HEK293T (cell line): Measurements from ENCODE around the gene OR2T29.
"Not testable (repeated sequence)": the region's sequence is repeated elsewhere in the genome, so short reads cannot be mapped to it uniquely, and the experiment has no call there.

ENCODE experiments used
- CTCF ChIA-PET: fragments of 350-600 bp; formaldehyde crosslinking; extraction: SDS; loops from one replicate; lab custom pipeline; 2021; ENCODE audit warnings: antibody characterized with exemption, inconsistent platforms; lab: Yijun Ruan, JAX
- POLR2A ChIA-PET: fragments of 350-600 bp; formaldehyde crosslinking; extraction: SDS; loops from one replicate; lab custom pipeline; 2020; ENCODE audit warnings: antibody characterized with exemption, inconsistent platforms; lab: Yijun Ruan, JAX
- DNase-seq: peaks from one replicate; pipeline ENCODE4 v3.0.0; 2012; ENCODE audit warnings: mixed read lengths; ENCODE audit errors: extremely low spot score
- ARNT ChIP-seq: fragments of 450-650 bp; IDR thresholded peaks from 2 replicates; pipeline ENCODE4 v1.6.1; 2017; ENCODE audit warnings: mild to moderate bottlenecking
- BHLHE40 ChIP-seq: fragments of 450-650 bp; IDR thresholded peaks from 2 replicates; pipeline ENCODE4 v1.6.1; 2016; ENCODE audit warnings: mild to moderate bottlenecking, moderate library complexity, borderline replicate concordance
- CTBP1 ChIP-seq: fragments of 450-650 bp; IDR thresholded peaks from 2 replicates; pipeline ENCODE4 v1.6.1; 2016; ENCODE audit warnings: borderline replicate concordance
- ELF4 ChIP-seq: fragments of 450-650 bp; IDR thresholded peaks from 2 replicates; pipeline ENCODE4 v1.6.1; 2017; ENCODE audit warnings: antibody characterized with exemption
- FOXA1 ChIP-seq: fragments of 450-650 bp; IDR thresholded peaks from 2 replicates; pipeline ENCODE4 v1.6.1; 2016; ENCODE audit warnings: mild to moderate bottlenecking
- FOXK2 ChIP-seq: fragments of 450-650 bp; IDR thresholded peaks from 2 replicates; pipeline ENCODE4 v1.6.1; 2016; ENCODE audit warnings: mild to moderate bottlenecking
- FOXM1 ChIP-seq: fragments of 450-650 bp; IDR thresholded peaks from 2 replicates; pipeline ENCODE4 v1.6.1; 2017; ENCODE audit warnings: mild to moderate bottlenecking, borderline replicate concordance
- HDGF ChIP-seq: fragments of 450-650 bp; IDR thresholded peaks from 2 replicates; pipeline ENCODE4 v1.6.1; 2017; ENCODE audit warnings: antibody characterized with exemption, borderline replicate concordance
- L3MBTL2 ChIP-seq: fragments of 450-650 bp; conservative IDR thresholded peaks from 2 replicates; pipeline ENCODE4 v1.6.1; 2016; ENCODE audit warnings: mild to moderate bottlenecking
- LEF1 ChIP-seq: fragments of 450-650 bp; IDR thresholded peaks from 2 replicates; pipeline ENCODE4 v1.6.1; 2017; ENCODE audit warnings: mild to moderate bottlenecking, borderline replicate concordance
- NFRKB ChIP-seq: fragments of 450-650 bp; IDR thresholded peaks from 2 replicates; pipeline ENCODE4 v1.6.1; 2016; ENCODE audit warnings: mild to moderate bottlenecking, moderate library complexity
- PKNOX1 ChIP-seq: fragments of 450-650 bp; IDR thresholded peaks from 2 replicates; pipeline ENCODE4 v1.6.1; 2016
- SP1 ChIP-seq: fragments of 450-650 bp; IDR thresholded peaks from 2 replicates; pipeline ENCODE4 v1.6.1; 2017
- SUZ12 ChIP-seq: fragments of 450-650 bp; IDR thresholded peaks from 2 replicates; pipeline ENCODE4 v1.6.1; 2016; ENCODE audit warnings: mild to moderate bottlenecking
- TARDBP ChIP-seq: fragments of 450-650 bp; IDR thresholded peaks from 2 replicates; pipeline ENCODE4 v1.6.1; 2016
- ZNF384 ChIP-seq: fragments of 450-650 bp; IDR thresholded peaks from 2 replicates; pipeline ENCODE4 v1.6.1; 2016

Gene OR2T29

GRCh38 chr1:248593226-248593625, 30.7 kb upstream of the OR2T29 start:
- CTCF ChIA-PET, result no interaction called here

GRCh38 chr1:248592655-248593054, 30.1 kb upstream of the OR2T29 start:
- ChIA-PET CTCF (no interaction called here), POLR2A (no interaction called here)
- TF ChIP-seq L3MBTL2 (no peak), PKNOX1 (no peak), SP1 (no peak)
- no peak for DNase-seq

More at GRCh38 chr1:248593226-248593625, 30.7 kb upstream of the OR2T29 start:
- no peak for TF ChIP-seq FOXA1
- TF ChIP-seq L3MBTL2, result no peak
- TF ChIP-seq NFRKB, result no peak
- no peak for TF ChIP-seq LEF1
- TF ChIP-seq FOXK2, result no peak
- no peak for TF ChIP-seq PKNOX1
- no peak for TF ChIP-seq BHLHE40
- TF ChIP-seq HDGF, result no peak
- TF ChIP-seq FOXM1, result no peak
- TF ChIP-seq SP1, result no peak
- TF ChIP-seq CTBP1, result no peak
- TF ChIP-seq ARNT, result no peak
- TF ChIP-seq SUZ12, result no peak
- no peak for TF ChIP-seq ELF4
- TF ChIP-seq ZNF384, result no peak
- no peak for TF ChIP-seq TARDBP
- POLR2A ChIA-PET, result no interaction called here
- no peak for DNase-seq

- CTCF ChIA-PET, result no interaction called here
- TF ChIP-seq TARDBP (no peak), ZNF384 (no peak), CTBP1 (no peak), FOXK2 (no peak), PKNOX1 (no peak), LEF1 (no peak)
- POLR2A ChIA-PET, result no interaction called here
- no peak for DNase-seq
These were observed 27.5 kb upstream of the OR2T29 start for GRCh38 chr1:248590055-248590454.

- CTCF ChIA-PET, result no interaction called here
- no peak for DNase-seq
- POLR2A ChIA-PET, result no interaction called here
- TF ChIP-seq ARNT, result no peak
These were observed 26.8 kb upstream of the OR2T29 start for GRCh38 chr1:248589334-248589733.

GRCh38 chr1:248585266-248585665, 22.7 kb upstream of the OR2T29 start:
- CTCF ChIA-PET, result no interaction called here

GRCh38 chr1:248576260-248576980, 13.8 kb upstream of the OR2T29 start:
- ChIA-PET CTCF (no interaction called here), POLR2A (no interaction called here)
- TF ChIP-seq PKNOX1 (no peak), LEF1 (no peak), ARNT (no peak), FOXA1 (no peak), L3MBTL2 (no peak), SUZ12 (no peak), CTBP1 (no peak), TARDBP (no peak), ELF4 (no peak)
- no peak for DNase-seq

More at GRCh38 chr1:248585266-248585665, 22.7 kb upstream of the OR2T29 start:
- no peak for DNase-seq
- TF ChIP-seq FOXK2, result no peak
- TF ChIP-seq LEF1, result no peak
- no peak for TF ChIP-seq SUZ12
- no peak for TF ChIP-seq FOXA1
- no peak for TF ChIP-seq TARDBP
- TF ChIP-seq L3MBTL2, result no peak
- no peak for TF ChIP-seq PKNOX1
- no peak for TF ChIP-seq ARNT
- no peak for TF ChIP-seq BHLHE40
- no peak for TF ChIP-seq NFRKB
- no peak for TF ChIP-seq HDGF
- TF ChIP-seq ELF4, result no peak
- POLR2A ChIA-PET, result no interaction called here

- POLR2A ChIA-PET, CTCF ChIA-PET, DNase-seq: not testable (repeated sequence)
These were observed 12.1 kb upstream of the OR2T29 start, which contains the start of gene OR2T34 for GRCh38 chr1:248574657-248575056. Gene OR2T34, minus strand, starts transcription at chr1:248574757. Its CDS starts 0 bp downstream, at chr1:248574757.

GRCh38 chr1:248573856-248574255, 11.3 kb upstream of the OR2T29 start:
- CTCF ChIA-PET, DNase-seq, POLR2A ChIA-PET: not testable (repeated sequence)

- POLR2A ChIA-PET, DNase-seq, CTCF ChIA-PET: not testable (repeated sequence)
These were observed 9.5 kb upstream of the OR2T29 start for GRCh38 chr1:248572049-248572448.

- DNase-seq, CTCF ChIA-PET, POLR2A ChIA-PET: not testable (repeated sequence)
These were observed 8.2 kb upstream of the OR2T29 start for GRCh38 chr1:248570811-248571210.

- DNase-seq, POLR2A ChIA-PET, CTCF ChIA-PET: not testable (repeated sequence)
These were observed 6.5 kb upstream of the OR2T29 start for GRCh38 chr1:248569049-248569448.
